Neural progenitor cell (in vitro differentiated cells): ENCODE results near the gene SYT13. TPM values are rescaled to one million over a fixed set of nuclear protein-coding genes. Genes with fewer than 3 reads are reported as not detected.

Source experiments
- DNase-seq: peaks from one replicate; pipeline ENCODE4 v3.0.0-alpha.2; 2016; ENCODE audit warnings: low spot score
- H2AFZ ChIP-seq: fragments of 200-600 bp; sonication (generic); replicated peaks from 2 replicates; pipeline ENCODE4 v1.6.1; 2016; ENCODE audit warnings: antibody characterized with exemption
- H3F3A ChIP-seq: fragments of 200-600 bp; sonication (generic); 2 replicates; pipeline ENCODE4 v1.6.1; 2016; ENCODE audit warnings: antibody characterized with exemption, low read depth
- H3K27ac ChIP-seq: fragments of 200-600 bp; sonication (generic); 2 replicates; pipeline ENCODE4 v1.5.1; 2016; ENCODE audit warnings: mild to moderate bottlenecking
- H3K27me3 ChIP-seq: fragments of 200-600 bp; sonication (generic); 2 replicates; pipeline ENCODE4 v1.6.1; 2016; ENCODE audit warnings: mild to moderate bottlenecking, moderate library complexity
- H3K36me3 ChIP-seq: fragments of 200-600 bp; sonication (generic); 2 replicates; pipeline ENCODE4 v1.5.1; 2016
- H3K4me1 ChIP-seq: fragments of 200-600 bp; sonication (generic); 2 replicates; pipeline ENCODE4 v1.6.1; 2016; ENCODE audit warnings: mixed run types
- H3K4me2 ChIP-seq: fragments of 200-600 bp; sonication (generic); 2 replicates; pipeline ENCODE4 v1.6.1; 2016
- H3K4me3 ChIP-seq: fragments of 200-600 bp; sonication (generic); 2 replicates; pipeline ENCODE4 v1.5.1; 2016
- H3K79me2 ChIP-seq: fragments of 200-600 bp; sonication (generic); 2 replicates; pipeline ENCODE4 v1.6.1; 2016; ENCODE audit warnings: low read depth
- H3K9ac ChIP-seq: fragments of 200-600 bp; sonication (generic); 2 replicates; pipeline ENCODE4 v1.6.1; 2016
- H3K9me3 ChIP-seq: fragments of 200-600 bp; sonication (generic); 2 replicates; pipeline ENCODE4 v1.5.1; 2016; ENCODE audit warnings: low read depth
- H4K20me1 ChIP-seq: fragments of 200-600 bp; sonication (generic); 2 replicates; pipeline ENCODE4 v1.6.1; 2016; ENCODE audit warnings: low read depth
- H3K27ac Mint-ChIP-seq: 3 replicates; pipeline ENCODE4 v1.8.0; 2021; ENCODE audit warnings: mixed read lengths
- H3K27me3 Mint-ChIP-seq: 2 replicates; pipeline ENCODE4 v1.8.0; 2022; ENCODE audit warnings: low read depth, mild to moderate bottlenecking, inconsistent platforms, moderate library complexity, mixed read lengths; ENCODE audit not compliant: insufficient read depth
- H3K36me3 Mint-ChIP-seq: 3 replicates; pipeline ENCODE4 v1.8.0; 2021; ENCODE audit warnings: mixed read lengths
- H3K4me1 Mint-ChIP-seq: 3 replicates; pipeline ENCODE4 v1.8.0; 2021; ENCODE audit warnings: mixed read lengths
- H3K4me3 Mint-ChIP-seq: 3 replicates; pipeline ENCODE4 v1.8.0; 2021; ENCODE audit warnings: mild to moderate bottlenecking, moderate library complexity, mixed read lengths
- H3K9me3 Mint-ChIP-seq: 3 replicates; pipeline ENCODE4 v1.8.0; 2020; ENCODE audit warnings: mixed read lengths
- CTCF ChIP-seq: fragments of 200-600 bp; sonication (generic); IDR thresholded peaks from 2 replicates; pipeline ENCODE4 v1.5.1; 2017; ENCODE audit warnings: antibody characterized with exemption, mild to moderate bottlenecking
- EZH2 ChIP-seq: fragments of 200-600 bp; sonication (generic); IDR thresholded peaks from 2 replicates; pipeline ENCODE4 v1.6.1; 2017; ENCODE audit warnings: antibody characterized with exemption, mild to moderate bottlenecking, moderate library complexity
- EZH2phosphoT487 ChIP-seq: fragments of 200-600 bp; sonication (generic); IDR thresholded peaks from 2 replicates; pipeline ENCODE4 v1.6.1; 2017; ENCODE audit warnings: antibody characterized with exemption
- total RNA-seq: library from RNA; depleted of rRNA; stranded (reverse); fragments of >200 nt; gene quantifications from 2 replicates; pipeline ENCODE4 v1.2.3, GENCODE V29; 2015; ENCODE audit warnings: low replicate concordance

Gene SYT13
- total RNA-seq, 1 donor from 2014 or later = 8.6 TPM

- no peak overlapping the region for H3K4me2 ChIP-seq
- DNase-seq = no peak
- no peak overlapping the region for H3K9ac ChIP-seq
- H3K4me1 Mint-ChIP-seq = peaks cover 5% of the 10 kb centered on the region
- no peak overlapping the region for H3K4me3 Mint-ChIP-seq
- H3K79me2 ChIP-seq = no peaks in the 10 kb centered on the region
- H3K9me3 ChIP-seq = no peaks in the 10 kb centered on the region
- no peak overlapping the region for H3K27ac Mint-ChIP-seq
- no peaks in the 10 kb centered on the region for H3K36me3 ChIP-seq
- no peak overlapping the region for H3K27ac ChIP-seq
- no peak overlapping the region for H2AFZ ChIP-seq
- H3K9me3 Mint-ChIP-seq = no peaks in the 10 kb centered on the region
- H3K4me1 ChIP-seq = peaks cover 14% of the 10 kb centered on the region
- H3K4me3 ChIP-seq = no peak overlapping the region
- no peaks in the 10 kb centered on the region for H3K27me3 ChIP-seq
- TF ChIP-seq EZH2 = no peak
- TF ChIP-seq EZH2phosphoT487 = no peak
- TF ChIP-seq CTCF = no peak
- peaks cover 4% of the 10 kb centered on the region for H3F3A ChIP-seq
- no peaks in the 10 kb centered on the region for H3K36me3 Mint-ChIP-seq
- H3K27me3 Mint-ChIP-seq = peaks cover 3% of the 10 kb centered on the region
- H4K20me1 ChIP-seq = no peaks in the 10 kb centered on the region
Measured at GRCh38 chr11:45262900-45263299, 23.2 kb downstream of the SYT13 start.

- H3K4me3 Mint-ChIP-seq = no peak overlapping the region
- H3K79me2 ChIP-seq = no peaks in the 10 kb centered on the region
Measured at GRCh38 chr11:45260071-45260470, 26.1 kb downstream of the SYT13 start.

GRCh38 chr11:45259592-45259991 lies 26.5 kb downstream of the SYT13 start:
- no peak overlapping the region for H3K4me2 ChIP-seq

More at GRCh38 chr11:45260071-45260470, 26.1 kb downstream of the SYT13 start:
- Histone ChIP-seq H3K4me3 (no peak overlapping the region), H2AFZ (no peak overlapping the region), H3K27me3 (no peaks in the 10 kb centered on the region), H3K36me3 (no peaks in the 10 kb centered on the region), H3K4me2 (no peak overlapping the region), H3K27ac (no peak overlapping the region), H3F3A (no peaks in the 10 kb centered on the region), H3K4me1 (peaks cover 5% of the 10 kb centered on the region), H3K9me3 (no peaks in the 10 kb centered on the region), H3K9ac (no peak overlapping the region), H4K20me1 (no peaks in the 10 kb centered on the region)
- Mint-ChIP-seq H3K36me3 (no peaks in the 10 kb centered on the region), H3K27ac (no peak overlapping the region), H3K27me3 (peaks cover 3% of the 10 kb centered on the region), H3K9me3 (no peaks in the 10 kb centered on the region), H3K4me1 (no peaks in the 10 kb centered on the region)
- no peak for TF ChIP-seq CTCF
- no peak for TF ChIP-seq EZH2phosphoT487
- TF ChIP-seq EZH2 = no peak
- no peak for DNase-seq

More at GRCh38 chr11:45259592-45259991, 26.5 kb downstream of the SYT13 start:
- H3K9me3 ChIP-seq = no peaks in the 10 kb centered on the region
- DNase-seq = no peak
- no peak overlapping the region for H3K9ac ChIP-seq
- no peaks in the 10 kb centered on the region for H3F3A ChIP-seq
- no peaks in the 10 kb centered on the region for H3K27me3 ChIP-seq
- H3K79me2 ChIP-seq = no peaks in the 10 kb centered on the region
- H3K4me3 Mint-ChIP-seq = no peak overlapping the region
- no peaks in the 10 kb centered on the region for H3K4me1 Mint-ChIP-seq
- H3K36me3 Mint-ChIP-seq = no peaks in the 10 kb centered on the region
- peaks cover 5% of the 10 kb centered on the region for H3K4me1 ChIP-seq
- H3K27ac Mint-ChIP-seq = no peak overlapping the region
- no peaks in the 10 kb centered on the region for H4K20me1 ChIP-seq
- TF ChIP-seq CTCF (no peak), EZH2 (no peak), EZH2phosphoT487 (no peak)
- H3K4me3 ChIP-seq = no peak overlapping the region
- no peak overlapping the region for H2AFZ ChIP-seq
- no peaks in the 10 kb centered on the region for H3K36me3 ChIP-seq
- no peak overlapping the region for H3K27ac ChIP-seq
- no peaks in the 10 kb centered on the region for H3K9me3 Mint-ChIP-seq
- H3K27me3 Mint-ChIP-seq = peaks cover 3% of the 10 kb centered on the region
